ENCODE results near the gene GALK1.
"Not testable (repeated sequence)": the region's sequence is repeated elsewhere in the genome, so short reads cannot be mapped to it uniquely, and the experiment has no call there.

GALK1 gene

DNA sequence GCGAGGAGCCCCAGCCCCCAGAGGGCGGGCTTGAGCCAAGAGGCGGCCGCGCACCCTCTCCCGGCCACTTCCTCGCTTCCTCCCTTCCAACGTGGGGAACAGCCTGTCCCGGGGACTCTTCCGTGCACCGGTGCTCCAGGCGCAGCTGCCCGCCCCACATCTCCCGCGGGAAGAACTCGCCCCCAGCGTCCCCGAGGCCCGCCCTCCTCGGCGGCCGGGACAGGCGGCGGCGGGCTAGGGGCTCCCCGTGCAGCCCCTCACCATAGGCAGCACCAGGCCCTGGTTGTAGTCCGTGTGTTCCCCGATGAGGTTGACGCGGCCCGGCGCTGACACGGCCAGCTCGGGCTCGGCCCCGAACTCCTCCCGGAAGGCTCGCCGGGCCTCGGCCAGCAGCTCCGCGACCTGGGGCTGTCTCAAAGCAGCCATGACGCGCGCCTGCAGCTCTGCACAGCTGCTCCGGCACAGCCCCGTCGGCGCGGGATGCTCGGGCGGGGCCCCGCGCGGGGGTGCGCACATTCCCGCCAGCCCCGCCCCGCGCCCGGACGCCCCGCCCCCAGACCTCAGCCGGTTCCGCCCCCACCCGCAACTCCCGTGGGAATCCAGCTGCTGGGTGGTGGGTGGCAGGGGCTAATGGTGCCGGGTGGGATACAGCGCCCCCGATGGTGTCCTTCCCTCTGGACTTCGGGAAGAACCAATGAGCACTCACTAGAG lies at the start of gene GALK1:
Gene GALK1 (minus strand): TSS at position 482 of the 711 bp plus-strand sequence. CDS start 56 bp downstream, at position 426.
- DNase-seq = no peak

DNA sequence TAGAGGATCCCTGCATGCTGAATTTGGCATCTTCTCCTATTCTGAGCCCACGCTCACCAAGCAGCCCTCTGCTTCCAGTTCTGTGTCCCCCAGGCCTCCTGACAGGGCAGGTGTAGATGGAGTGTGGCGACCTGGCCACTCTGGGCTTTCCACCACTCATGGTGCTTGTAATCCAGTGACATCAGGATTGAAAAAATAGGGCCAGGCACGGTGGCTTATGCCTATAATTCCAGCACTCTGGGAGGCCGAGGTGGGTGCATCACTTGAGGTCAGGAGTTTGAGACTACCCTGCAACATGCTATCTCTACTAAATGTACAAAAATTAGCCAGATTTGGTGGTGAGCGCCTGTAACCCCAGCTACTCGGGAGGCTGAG lies 49.0 kb upstream of the GALK1 start:
- no peak for DNase-seq

- DNase-seq = no peak
Observed at GRCh38 chr17:75813081-75814020, 48.4 kb upstream of the GALK1 start.

DNA sequence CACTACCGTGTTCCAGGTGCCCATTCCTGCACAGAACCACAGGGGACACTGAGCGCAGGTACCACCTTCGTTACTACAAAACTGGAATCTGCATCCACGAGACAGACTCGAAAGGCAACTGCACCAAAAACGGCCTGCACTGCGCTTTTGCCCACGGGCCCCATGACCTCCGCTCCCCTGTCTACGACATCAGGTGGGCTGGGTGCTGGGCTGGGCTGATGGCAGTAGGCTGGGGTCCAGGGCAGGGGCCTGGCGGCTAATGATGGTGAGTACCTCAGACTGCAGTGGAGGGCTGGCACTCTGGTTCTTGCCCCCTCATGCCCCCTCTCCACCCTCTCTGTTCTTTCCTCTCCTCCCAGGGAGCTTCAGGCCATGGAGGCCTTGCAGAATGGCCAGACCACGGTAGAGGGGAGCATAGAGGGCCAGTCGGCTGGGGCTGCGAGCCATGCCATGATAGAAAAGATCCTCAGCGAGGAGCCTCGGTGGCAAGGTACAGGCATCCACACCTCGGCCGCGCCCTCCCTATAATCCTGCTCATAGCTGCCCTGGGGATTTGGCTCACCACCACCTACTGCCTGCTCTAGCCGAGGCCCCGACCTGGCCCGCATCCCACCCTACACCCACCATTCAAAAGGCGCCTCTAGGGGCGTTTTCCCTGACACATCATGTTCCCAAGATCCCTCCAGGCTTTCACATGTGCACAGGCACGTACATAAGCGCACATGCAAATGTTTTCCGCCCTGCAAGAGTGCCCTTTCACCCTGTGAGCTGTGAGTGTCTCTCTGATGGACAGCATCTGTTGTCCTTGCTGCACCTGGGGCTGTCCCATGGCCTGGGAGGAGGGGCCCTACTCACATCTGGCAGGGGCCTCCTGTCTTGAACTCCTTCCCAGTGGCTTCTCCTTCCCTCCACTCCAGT lies 47.4 kb upstream of the GALK1 start:
- no peak for DNase-seq

GRCh38 chr17:75811174-75811573 lies 46.2 kb upstream of the GALK1 start:
- no peak for DNase-seq

- not testable (repeated sequence) for DNase-seq
Observed at GRCh38 chr17:75810756-75811155, 45.8 kb upstream of the GALK1 start.

GRCh38 chr17:75810216-75810615 lies 45.2 kb upstream of the GALK1 start:
- no peak for DNase-seq

- no peak for DNase-seq
Observed at GRCh38 chr17:75809631-75810111, 44.7 kb upstream of the GALK1 start.

DNA sequence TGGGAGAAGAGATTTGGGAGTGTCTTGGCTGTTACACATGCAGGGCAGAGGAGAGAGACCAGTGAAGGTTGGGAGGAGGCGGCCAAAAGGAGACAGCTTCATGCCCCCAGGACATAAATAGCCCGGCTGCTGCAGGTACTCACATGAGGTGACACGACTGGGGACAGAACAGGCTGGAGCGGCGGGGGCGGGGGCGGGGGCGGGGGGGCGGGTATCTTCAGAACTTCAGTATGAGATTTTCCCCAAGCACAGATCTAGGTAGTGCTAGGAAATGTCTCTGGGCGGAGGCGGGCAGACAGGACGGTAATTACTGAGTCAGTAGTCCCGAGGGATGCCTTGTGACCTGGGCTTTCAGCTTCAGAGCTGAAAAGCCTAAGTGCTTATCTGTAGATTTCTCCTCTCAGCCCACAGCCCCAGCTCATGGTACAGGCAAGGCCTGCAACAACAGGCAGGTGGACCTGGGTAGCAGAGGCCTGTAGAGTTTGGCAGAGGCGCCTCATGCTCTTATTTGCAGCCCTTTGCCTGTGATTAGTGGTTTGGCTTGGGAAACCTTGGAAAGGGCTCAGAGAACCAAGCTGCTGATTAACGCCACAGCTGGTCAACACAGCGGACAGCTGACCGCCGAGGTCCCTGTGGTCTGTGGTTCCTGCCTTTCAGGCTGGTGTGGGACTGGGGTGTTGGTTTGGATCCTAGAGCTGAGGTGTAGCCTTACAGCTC lies 44.1 kb upstream of the GALK1 start:
- no peak for DNase-seq

- DNase-seq = no peak
Observed at GRCh38 chr17:75808549-75808904, 43.5 kb upstream of the GALK1 start.

GRCh38 chr17:75807861-75808260 lies 42.9 kb upstream of the GALK1 start:
- DNase-seq = no peak

- DNase-seq = no peak
Observed at GRCh38 chr17:75806822-75807500, 42.0 kb upstream of the GALK1 start.

DNA sequence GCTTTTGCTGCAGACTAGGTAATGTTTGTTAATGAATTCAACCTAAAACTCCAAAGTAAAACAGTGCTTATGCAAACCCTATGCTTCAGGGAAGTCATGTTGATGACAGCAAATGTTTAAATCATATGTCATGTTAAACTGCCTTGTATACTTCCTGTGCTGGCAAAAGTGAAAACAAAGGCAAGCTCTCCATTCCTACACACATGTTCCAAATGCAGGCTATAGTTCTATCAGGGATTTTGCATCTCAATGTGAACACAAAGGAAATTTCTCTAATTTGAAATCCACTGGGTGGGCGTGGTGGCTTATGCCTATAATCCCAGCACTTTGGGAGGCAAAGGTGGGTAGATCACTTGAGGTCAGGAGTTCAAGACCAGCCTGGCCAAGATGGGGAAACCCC lies 38.9 kb upstream of the GALK1 start:
- DNase-seq = no peak

DNA sequence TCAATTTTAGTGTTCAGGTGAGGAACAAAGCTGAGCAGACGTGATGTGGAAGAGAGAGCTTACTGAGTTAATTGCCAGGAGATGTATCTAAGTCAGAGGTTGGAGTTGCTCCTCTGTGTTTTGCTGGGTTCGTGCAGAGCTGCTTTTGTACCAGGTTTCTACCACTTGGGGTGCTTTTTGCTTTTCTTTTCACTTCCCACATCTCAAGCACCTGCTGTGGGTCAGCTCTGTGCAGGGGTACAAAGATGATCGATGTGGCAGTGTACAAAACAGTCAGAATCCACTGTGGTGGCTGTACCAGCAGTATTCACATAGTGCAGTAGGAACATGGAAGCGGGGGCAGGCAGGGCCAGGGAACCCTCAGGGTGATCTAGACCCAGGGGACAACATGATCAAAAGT lies 34.4 kb upstream of the GALK1 start:
- DNase-seq = no peak

DNA sequence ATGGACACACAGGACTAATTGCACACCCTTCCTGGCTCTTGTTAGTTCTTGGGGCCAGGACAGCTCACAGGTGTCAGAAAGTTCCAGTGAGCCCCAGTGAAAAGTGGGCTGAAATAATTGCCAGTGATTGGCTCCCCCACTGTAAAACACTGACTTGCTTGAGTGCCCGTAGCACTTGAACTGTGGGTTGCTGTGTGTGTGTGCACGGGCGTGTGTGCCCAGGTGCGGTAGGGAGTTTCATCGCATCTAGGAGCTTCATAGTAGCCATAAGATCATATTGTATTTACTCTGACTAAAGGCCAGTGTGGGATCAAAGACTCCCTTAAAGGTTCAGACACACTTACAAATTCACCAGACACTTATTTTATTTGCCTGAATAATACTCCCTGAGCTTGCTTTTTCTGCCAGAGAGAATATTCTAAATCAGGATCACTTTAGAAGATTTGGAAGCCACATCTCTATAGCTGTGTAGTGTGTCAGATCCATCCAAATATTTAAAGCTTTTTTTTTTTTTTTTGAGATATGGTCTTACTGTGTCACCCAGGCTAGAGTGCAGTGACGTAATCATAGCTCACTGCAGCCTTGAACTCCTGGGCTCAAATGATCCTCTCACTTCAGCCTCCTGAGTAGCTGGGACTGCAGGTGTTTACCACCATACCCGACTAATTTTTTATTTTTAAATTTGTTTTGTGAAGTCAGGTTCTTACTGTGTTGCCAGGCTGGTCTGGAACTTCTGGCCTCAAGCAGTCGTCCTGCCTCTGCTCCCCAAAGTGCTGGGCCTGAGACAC lies 31.0 kb upstream of the GALK1 start:
- no peak for DNase-seq

GRCh38 chr17:75793460-75793859 lies 28.5 kb upstream of the GALK1 start:
- DNase-seq = no peak

GRCh38 chr17:75791254-75791653 lies 26.3 kb upstream of the GALK1 start:
- DNase-seq = no peak

- peak; percentile 23 for DNase-seq
Observed at GRCh38 chr17:75785016-75785890, 20.3 kb upstream of the GALK1 start.

DNA sequence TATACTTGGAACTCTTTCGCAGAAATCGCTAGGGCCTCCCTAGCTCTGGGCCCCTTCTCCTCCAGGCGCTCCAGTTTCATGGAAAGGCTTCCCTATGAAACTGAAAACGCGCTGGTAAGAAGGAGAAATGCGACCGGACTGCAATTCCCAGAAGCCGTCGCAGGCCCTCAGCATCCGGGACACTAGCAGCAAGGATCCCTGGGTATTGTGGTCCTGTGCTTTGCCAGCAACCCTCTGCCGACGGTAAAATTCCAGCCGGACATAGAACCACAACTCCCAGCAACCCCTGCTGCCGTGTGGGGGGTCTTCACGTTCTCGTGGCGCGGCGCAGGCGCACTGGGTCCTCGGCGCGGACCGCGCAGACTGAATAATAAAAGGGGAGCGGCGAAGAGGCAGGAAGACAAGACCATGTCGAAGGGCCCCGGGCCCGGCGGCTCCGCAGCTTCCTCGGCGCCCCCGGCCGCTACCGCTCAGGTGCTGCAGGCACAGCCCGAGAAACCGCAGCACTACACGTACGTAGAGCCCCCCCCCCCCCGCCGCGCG lies 19.6 kb upstream of the GALK1 start, which contains the start of gene UNK:
Gene UNK (plus strand): TSS at position 334 of the 543 bp plus-strand sequence. CDS start 75 bp downstream, at position 409.
- DNase-seq = peak; percentile 98

Measured in NCI-H1694 treated with DMSO at 0.1 percent for 48 hours (cell line).